ENCODE results near the gene TESK1.

DNA sequence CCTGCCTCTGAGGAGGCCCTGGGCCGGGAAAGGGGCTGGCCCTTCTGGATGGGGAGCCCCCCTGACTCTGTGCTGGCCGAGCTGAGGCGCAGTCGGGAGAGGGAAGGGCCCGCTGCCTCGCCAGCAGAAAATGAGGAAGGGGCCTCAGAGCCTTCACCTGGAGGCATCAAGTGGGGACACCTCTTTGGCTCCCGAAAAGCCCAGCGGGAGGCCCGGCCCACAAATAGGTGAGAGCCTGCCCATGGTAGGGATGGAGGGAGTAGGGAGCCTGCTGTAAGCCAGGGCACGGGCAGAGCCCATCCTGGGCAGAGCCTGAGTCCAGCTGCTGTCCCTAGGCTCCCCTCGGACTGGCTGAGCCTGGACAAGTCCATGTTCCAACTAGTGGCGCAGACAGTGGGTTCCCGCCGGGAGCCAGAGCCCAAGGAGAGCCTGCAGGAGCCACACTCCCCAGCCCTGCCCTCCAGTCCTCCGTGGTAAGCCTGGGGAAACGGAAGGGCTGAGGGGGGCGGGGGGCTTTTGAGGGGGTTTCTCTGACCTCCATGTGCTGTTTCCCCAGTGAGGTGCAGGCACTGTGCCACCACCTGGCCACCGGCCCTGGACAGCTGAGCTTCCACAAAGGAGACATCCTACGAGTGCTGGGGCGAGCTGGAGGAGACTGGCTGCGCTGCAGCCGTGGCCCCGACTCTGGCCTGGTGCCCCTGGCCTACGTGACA, 44.3 kb upstream of the TESK1 start:
- TF ChIP-seq, protein P1, sequence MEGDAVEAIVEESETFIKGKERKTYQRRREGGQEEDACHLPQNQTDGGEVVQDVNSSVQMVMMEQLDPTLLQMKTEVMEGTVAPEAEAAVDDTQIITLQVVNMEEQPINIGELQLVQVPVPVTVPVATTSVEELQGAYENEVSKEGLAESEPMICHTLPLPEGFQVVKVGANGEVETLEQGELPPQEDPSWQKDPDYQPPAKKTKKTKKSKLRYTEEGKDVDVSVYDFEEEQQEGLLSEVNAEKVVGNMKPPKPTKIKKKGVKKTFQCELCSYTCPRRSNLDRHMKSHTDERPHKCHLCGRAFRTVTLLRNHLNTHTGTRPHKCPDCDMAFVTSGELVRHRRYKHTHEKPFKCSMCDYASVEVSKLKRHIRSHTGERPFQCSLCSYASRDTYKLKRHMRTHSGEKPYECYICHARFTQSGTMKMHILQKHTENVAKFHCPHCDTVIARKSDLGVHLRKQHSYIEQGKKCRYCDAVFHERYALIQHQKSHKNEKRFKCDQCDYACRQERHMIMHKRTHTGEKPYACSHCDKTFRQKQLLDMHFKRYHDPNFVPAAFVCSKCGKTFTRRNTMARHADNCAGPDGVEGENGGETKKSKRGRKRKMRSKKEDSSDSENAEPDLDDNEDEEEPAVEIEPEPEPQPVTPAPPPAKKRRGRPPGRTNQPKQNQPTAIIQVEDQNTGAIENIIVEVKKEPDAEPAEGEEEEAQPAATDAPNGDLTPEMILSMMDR (conservative IDR thresholded peaks at IDR 0.05; ENCODE audit: low read depth, low read length), result no peak
- TF ChIP-seq EZH2 (IDR thresholded peaks at IDR 0.05; ENCODE audit: borderline replicate concordance, low read depth, low read length, poor library complexity, severe bottlenecking), result no peak
